H1 (cell line): ENCODE results near the gene HLX. TPM values are rescaled to one million over a fixed set of nuclear protein-coding genes. Genes with fewer than 3 reads are reported as not detected.

Source experiments
- CTCF ChIA-PET: fragments of 300-600 bp; sonication (Branson Sonifier 250); formaldehyde crosslinking; loops from one replicate; lab custom pipeline; 2021; ENCODE audit not compliant: partially characterized antibody; lab: Charles Lee
- POLR2A ChIA-PET: fragments of 300-600 bp; sonication (Branson Sonifier 250); formaldehyde crosslinking; loops from one replicate; lab custom pipeline; 2021; ENCODE audit warnings: inconsistent platforms; ENCODE audit not compliant: partially characterized antibody; lab: Charles Lee
- DNase-seq, 2 experiments: peaks; one replicate each; pipeline versions ENCODE4 v3.0.0 to v3.0.0-alpha.2; 2010 to 2022; ENCODE audit warnings: low spot score in 2 of 2, low read depth in 1 of 2, mixed read lengths in 1 of 2
- FAIRE-seq: peaks from 2 replicates; lab custom pipeline; 2011; peaks lifted over from hg19 to GRCh38; lab: Jason Lieb, UNC
- H2AFZ ChIP-seq: 2 replicates; pipeline ENCODE4 v1.8.1; 2012; ENCODE audit warnings: low read length, inconsistent platforms
- H2AK5ac ChIP-seq: 2 replicates; pipeline ENCODE4 v1.6.1; 2013; ENCODE audit warnings: low read depth, low read length
- H2BK120ac ChIP-seq: replicated peaks from 2 replicates; pipeline ENCODE3; 2013; ENCODE audit warnings: low read depth, low read length, inconsistent platforms
- H2BK12ac ChIP-seq: 2 replicates; pipeline ENCODE4 v1.6.1; 2013; ENCODE audit warnings: low read depth, low read length
- H2BK15ac ChIP-seq: 2 replicates; pipeline ENCODE4 v1.6.1; 2013; ENCODE audit warnings: low read length
- H2BK20ac ChIP-seq: 2 replicates; pipeline ENCODE4 v1.6.1; 2013; ENCODE audit warnings: low read length
- H2BK5ac ChIP-seq: 2 replicates; pipeline ENCODE4 v1.6.1; 2013; ENCODE audit warnings: low read depth, low read length
- H3K14ac ChIP-seq: 2 replicates; pipeline ENCODE4 v1.6.1; 2013; ENCODE audit warnings: inconsistent platforms; ENCODE audit not compliant: insufficient read length
- H3K18ac ChIP-seq: 2 replicates; pipeline ENCODE4 v1.6.1; 2013; ENCODE audit warnings: low read length; ENCODE audit errors: extremely low read depth
- H3K23ac ChIP-seq: 2 replicates; pipeline ENCODE4 v1.6.1; 2013; ENCODE audit warnings: inconsistent platforms; ENCODE audit not compliant: insufficient read length
- H3K23me2 ChIP-seq: 2 replicates; pipeline ENCODE4 v1.6.1; 2013; ENCODE audit warnings: low read depth, low read length
- H3K27ac ChIP-seq: 2 replicates; pipeline ENCODE4 v1.6.1; 2011; ENCODE audit warnings: low read depth, low read length, inconsistent platforms
- H3K27me3 ChIP-seq, 4 experiments: replicated peaks in 1 of 4; 1 replicate in 1 of 4; 2 replicates in 3 of 4; pipeline versions ENCODE4 v1.6.1 to v1.8.1; 2011 to 2013; ENCODE audit warnings: low read length in 3 of 4, mild to moderate bottlenecking in 3 of 4, inconsistent platforms in 2 of 4, mixed read lengths in 2 of 4, moderate library complexity in 1 of 4; ENCODE audit not compliant: control insufficient read depth in 3 of 4, insufficient read depth in 3 of 4; ENCODE audit errors: extremely low read depth in 1 of 4
- H3K36me3 ChIP-seq, 4 experiments: 2 replicates each; pipeline versions ENCODE4 v1.6.1 to v1.8.1; 2011 to 2013; ENCODE audit warnings: mild to moderate bottlenecking in 4 of 4, low read length in 3 of 4, moderate library complexity in 2 of 4, control low read depth in 1 of 4, inconsistent platforms in 1 of 4; ENCODE audit not compliant: insufficient read depth in 4 of 4, control insufficient read depth in 2 of 4
- H3K4ac ChIP-seq: replicated peaks from 2 replicates; pipeline ENCODE3; 2013; ENCODE audit warnings: low read length, low read depth, mixed read lengths, inconsistent platforms; ENCODE audit not compliant: insufficient read length
- H3K4me1 ChIP-seq, 4 experiments: replicated peaks in 1 of 4; 1 replicate in 1 of 4; 2 replicates in 3 of 4; pipeline versions ENCODE4 v1.6.1 to v1.8.1; 2011 to 2013; ENCODE audit warnings: low read length in 3 of 4, inconsistent platforms in 2 of 4, mixed read lengths in 1 of 4; ENCODE audit not compliant: insufficient read depth in 4 of 4, control insufficient read depth in 3 of 4
- H3K4me2 ChIP-seq, 2 experiments: 2 replicates each; pipeline versions ENCODE4 v1.6.1 to v1.8.1; 2011 to 2013; ENCODE audit warnings: low read depth in 2 of 2, low read length in 2 of 2, control low read depth in 1 of 2, inconsistent platforms in 1 of 2, mild to moderate bottlenecking in 1 of 2; ENCODE audit not compliant: insufficient read depth in 1 of 2
- H3K4me3 ChIP-seq, 4 experiments: fragments of 200-600, 300-600 bp in 1 of 4; sonication (generic), shearing (Covaris generic), sonication (Bioruptor Twin) in 1 of 4; 2 replicates each; pipeline versions ENCODE4 v1.5.1 to v1.8.1; 2011 to 2016; ENCODE audit warnings: low read length in 4 of 4, low read depth in 3 of 4, control low read depth in 2 of 4, inconsistent platforms in 2 of 4, mild to moderate bottlenecking in 2 of 4, mixed read lengths in 1 of 4, moderate library complexity in 1 of 4; ENCODE audit not compliant: insufficient read depth in 2 of 4; ENCODE audit errors: extremely low read depth in 1 of 4
- H3K56ac ChIP-seq: replicated peaks from 2 replicates; pipeline ENCODE3; 2013; ENCODE audit warnings: low read depth, mild to moderate bottlenecking, mixed read lengths, low read length, inconsistent platforms; ENCODE audit not compliant: insufficient read length
- H3K79me1 ChIP-seq: 2 replicates; pipeline ENCODE4 v1.6.1; 2013; ENCODE audit warnings: low read depth, low read length, control low read depth
- H3K79me2 ChIP-seq, 2 experiments: 2 replicates each; pipeline versions ENCODE4 v1.6.1 to v1.8.1; 2012 to 2013; ENCODE audit warnings: low read length in 2 of 2, mild to moderate bottlenecking in 2 of 2, inconsistent platforms in 1 of 2; ENCODE audit not compliant: insufficient read depth in 2 of 2, control insufficient read depth in 1 of 2
- H3K9ac ChIP-seq, 4 experiments: replicated peaks in 1 of 4; 1 replicate in 1 of 4; 2 replicates in 3 of 4; pipeline versions ENCODE4 v1.6.1 to v1.8.1; 2011 to 2013; ENCODE audit warnings: low read depth in 3 of 4, low read length in 3 of 4, control low read depth in 2 of 4, mild to moderate bottlenecking in 2 of 4, moderate library complexity in 2 of 4, inconsistent platforms in 1 of 4; ENCODE audit errors: extremely low read depth in 1 of 4
- H3K9me3 ChIP-seq, 2 experiments: 2 replicates each; pipeline versions ENCODE4 v1.6.1 to v1.8.1; 2012 to 2013; ENCODE audit warnings: mild to moderate bottlenecking in 2 of 2, moderate library complexity in 2 of 2, control low read depth in 1 of 2, inconsistent platforms in 1 of 2, low read depth in 1 of 2, low read length in 1 of 2, mixed read lengths in 1 of 2; ENCODE audit not compliant: insufficient read depth in 2 of 2
- H4K20me1 ChIP-seq, 2 experiments: replicated peaks in 1 of 2; 2 replicates each; pipeline versions ENCODE3 to v1.8.1; 2011 to 2013; ENCODE audit warnings: inconsistent platforms in 2 of 2, low read length in 2 of 2, mild to moderate bottlenecking in 1 of 2; ENCODE audit not compliant: insufficient read depth in 2 of 2, control insufficient read depth in 1 of 2
- H4K5ac ChIP-seq: 2 replicates; pipeline ENCODE4 v1.6.1; 2013; ENCODE audit warnings: low read length, low read depth, mixed read lengths, inconsistent platforms; ENCODE audit not compliant: insufficient read length
- H4K8ac ChIP-seq: 2 replicates; pipeline ENCODE4 v1.8.0; 2013; ENCODE audit warnings: mild to moderate bottlenecking, moderate library complexity, low read length, inconsistent platforms; ENCODE audit not compliant: insufficient read depth; ENCODE audit errors: extremely low read depth
- H4K91ac ChIP-seq: replicated peaks from 2 replicates; pipeline ENCODE3; 2013; ENCODE audit warnings: low read length, mixed read lengths, inconsistent platforms; ENCODE audit not compliant: insufficient read length
- CHD2 ChIP-seq: IDR thresholded peaks from 2 replicates; pipeline ENCODE4 v1.6.1; 2012; ENCODE audit warnings: low read length, improper control_type of control experiment
- CREB1 ChIP-seq: IDR thresholded peaks from 2 replicates; pipeline ENCODE4 v1.6.1; 2012; ENCODE audit warnings: inconsistent platforms
- CTBP2 ChIP-seq: IDR thresholded peaks from 2 replicates; pipeline ENCODE4 v1.7.0; 2011; ENCODE audit warnings: borderline replicate concordance, mild to moderate bottlenecking, moderate library complexity, mixed read lengths, low read length; ENCODE audit not compliant: insufficient read depth, insufficient read length
- FOSL1 ChIP-seq: IDR thresholded peaks from 2 replicates; pipeline ENCODE4 v1.6.1; 2011; ENCODE audit warnings: mild to moderate bottlenecking, low read depth, low read length, moderate library complexity; ENCODE audit not compliant: insufficient read depth
- KDM1A ChIP-seq: fragments of 200-600, 300-600 bp; sonication (generic); IDR thresholded peaks from 2 replicates; pipeline ENCODE4 v1.7.1; 2016; ENCODE audit warnings: mild to moderate bottlenecking, low read length, borderline replicate concordance
- POU5F1 ChIP-seq: IDR thresholded peaks from 2 replicates; pipeline ENCODE4 v1.6.1; 2011; ENCODE audit warnings: low read depth, mild to moderate bottlenecking, low read length, moderate library complexity
- RAD21 ChIP-seq, 2 experiments: IDR thresholded peaks in 1 of 2; conservative IDR thresholded peaks in 1 of 2; 2 replicates each; pipeline ENCODE4 v1.6.1; 2011; ENCODE audit warnings: low read depth in 2 of 2, low read length in 2 of 2, improper control_type of control experiment in 1 of 2, inconsistent platforms in 1 of 2, mild to moderate bottlenecking in 1 of 2, moderate library complexity in 1 of 2
- SP1 ChIP-seq: IDR thresholded peaks from 2 replicates; pipeline ENCODE4 v1.6.1; 2011; ENCODE audit warnings: low read depth, low read length
- SP2 ChIP-seq: IDR thresholded peaks from 2 replicates; pipeline ENCODE4 v1.6.1; 2012; ENCODE audit warnings: mild to moderate bottlenecking, low read length, inconsistent platforms
- TBP ChIP-seq: IDR thresholded peaks from 2 replicates; pipeline ENCODE4 v1.6.1; 2011; ENCODE audit warnings: low read depth, low read length, improper control_type of control experiment
- TCF12 ChIP-seq: IDR thresholded peaks from 2 replicates; pipeline ENCODE4 v1.6.1; 2011; ENCODE audit warnings: low read depth, mild to moderate bottlenecking, low read length
- WGBS, 2 experiments: shearing (Covaris generic) in 1 of 2; methylation state at CpG; one replicate each; pipeline versions ENCODE4 v1.1.6 to v1.1.7; 2013 to 2015; ENCODE audit warnings: low lambda C conversion rate in 2 of 2, mixed read lengths in 2 of 2, inconsistent platforms in 1 of 2, low coverage in 1 of 2, missing lambda C conversion rate in 1 of 2; ENCODE audit not compliant: insufficient replicate concordance in 2 of 2, insufficient coverage in 1 of 2, insufficient read length in 1 of 2; ENCODE audit errors: extremely low coverage in 1 of 2, missing lambda C conversion rate in 1 of 2; 5-methylcytosine and 5-hydroxymethylcytosine counted together
- polyA plus RNA-seq, 7 experiments: library from polyadenylated mRNA; depleted of rRNA in 3 of 7; stranded (reverse) in 5 of 7; unstranded in 2 of 7; fragments of >200 nt in 5 of 7; fragments of 200-250 nt in 2 of 7; gene quantifications; 1 replicate in 5 of 7; 2 replicates in 1 of 7; 4 replicates in 1 of 7; pipeline versions ENCODE4 v1.2.1 to v1.2.3, GENCODE V29; 2011 to 2013; ENCODE audit warnings: missing spikeins in 2 of 7, mixed read lengths in 2 of 7
- total RNA-seq: library from RNA; stranded (reverse); fragmentation: NEBNext Ultra II Directional; extraction: Animal tissue kit (Norgen Biotek cat#: 25700); gene quantifications from 2 replicates; pipeline ENCODE4 v1.2.1, GENCODE V29; 2021
- TF ChIP-seq, protein P1 (sequence below): IDR thresholded peaks from 2 replicates; pipeline ENCODE4 v1.6.1; 2012; ENCODE audit warnings: low read length, inconsistent platforms

Gene HLX
- total and polyA plus RNA-seq, 2 of the 8 experiments (the other 6 are each of a cell fraction or from before 2014, with no cell fraction given): 0.11 to 0.30 TPM

DNA sequence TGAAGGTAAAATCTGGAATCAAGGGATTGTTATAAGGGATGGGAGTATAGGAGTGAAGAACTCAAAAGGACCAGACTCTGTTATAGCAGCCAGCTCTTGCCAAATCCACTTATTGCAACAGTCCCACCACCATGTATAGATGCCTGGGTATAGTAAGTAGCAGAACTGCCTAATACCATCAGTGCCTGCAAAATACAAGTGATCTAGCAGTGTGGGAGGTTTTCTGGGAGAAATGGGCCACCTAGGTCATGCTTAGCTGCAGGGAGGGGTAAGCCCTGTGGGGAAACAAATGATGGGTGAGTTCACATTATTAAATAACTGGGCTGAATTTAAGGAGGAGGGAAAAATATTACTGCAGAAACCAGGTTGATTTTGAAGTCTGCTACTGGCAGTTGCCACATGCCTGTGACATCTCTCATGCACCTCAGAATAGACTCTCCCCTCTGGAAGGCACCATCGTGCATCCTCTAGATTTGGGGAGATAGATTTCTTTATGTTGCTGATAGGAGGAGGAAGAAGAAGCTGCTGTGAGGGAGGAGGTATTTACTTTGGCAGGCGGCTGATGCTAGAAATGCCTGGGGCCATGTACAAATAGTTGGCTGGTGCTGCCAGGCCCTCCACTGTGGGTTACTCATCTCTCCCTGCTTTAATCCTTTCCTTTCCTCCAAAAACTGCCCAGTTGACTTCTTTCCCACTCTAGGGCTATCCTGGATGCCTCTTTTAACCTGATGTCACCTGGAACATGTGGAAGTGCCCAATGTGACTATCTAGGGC is 27.5 kb downstream of the HLX start:
- H3K4ac ChIP-seq: no peak overlapping the region
- no peaks in the 10 kb centered on the region for H3K79me1 ChIP-seq
- no peak overlapping the region for H2AFZ ChIP-seq
- H4K20me1 ChIP-seq: no peaks in the 10 kb centered on the region
- DNase-seq (no peak), FAIRE-seq (no peak)
- no peaks in the 10 kb centered on the region for H3K4me1 ChIP-seq
- no peak overlapping the region for H3K27ac ChIP-seq
- CTCF ChIA-PET: interaction anchor here (0.6 to 5.1 kb wide), 7 partner anchors 9 to 790 kb away, joined by 3 to 23 read pairs (median 3); no protein-coding TSS in a partner anchor
- H4K5ac ChIP-seq: no peak overlapping the region
- H3K27me3 ChIP-seq: no peaks in the 10 kb centered on the region
- no peak overlapping the region for H2BK12ac ChIP-seq
- no peak overlapping the region for H2BK20ac ChIP-seq
- no peaks in the 10 kb centered on the region for H3K9me3 ChIP-seq
- H3K4me2 ChIP-seq: no peak overlapping the region
- H3K14ac ChIP-seq: no peak overlapping the region
- H3K9ac ChIP-seq: no peak overlapping the region
- no peak overlapping the region for H2BK120ac ChIP-seq
- no peak overlapping the region for H2BK5ac ChIP-seq
- POLR2A ChIA-PET: no interaction called here
- H3K23ac ChIP-seq: no peak overlapping the region
- H3K56ac ChIP-seq: no peak overlapping the region
- H3K4me3 ChIP-seq: no peak overlapping the region
- H2BK15ac ChIP-seq: no peak overlapping the region
- no peak overlapping the region for H4K8ac ChIP-seq
- no peaks in the 10 kb centered on the region for H3K79me2 ChIP-seq
- H3K36me3 ChIP-seq: no peaks in the 10 kb centered on the region
- H3K23me2 ChIP-seq: no peaks in the 10 kb centered on the region
- no peak overlapping the region for H3K18ac ChIP-seq
- 100% methylated on average over 2 of the region's 2 CpGs; no CpG with 5 or more reads in 1 of the 2 experiments for WGBS, 2 experiments
- no peak overlapping the region for H2AK5ac ChIP-seq
- H4K91ac ChIP-seq: no peak overlapping the region
- TF ChIP-seq CREB1: no peak
- TF ChIP-seq POU5F1: no peak
- TF ChIP-seq, protein P1, sequence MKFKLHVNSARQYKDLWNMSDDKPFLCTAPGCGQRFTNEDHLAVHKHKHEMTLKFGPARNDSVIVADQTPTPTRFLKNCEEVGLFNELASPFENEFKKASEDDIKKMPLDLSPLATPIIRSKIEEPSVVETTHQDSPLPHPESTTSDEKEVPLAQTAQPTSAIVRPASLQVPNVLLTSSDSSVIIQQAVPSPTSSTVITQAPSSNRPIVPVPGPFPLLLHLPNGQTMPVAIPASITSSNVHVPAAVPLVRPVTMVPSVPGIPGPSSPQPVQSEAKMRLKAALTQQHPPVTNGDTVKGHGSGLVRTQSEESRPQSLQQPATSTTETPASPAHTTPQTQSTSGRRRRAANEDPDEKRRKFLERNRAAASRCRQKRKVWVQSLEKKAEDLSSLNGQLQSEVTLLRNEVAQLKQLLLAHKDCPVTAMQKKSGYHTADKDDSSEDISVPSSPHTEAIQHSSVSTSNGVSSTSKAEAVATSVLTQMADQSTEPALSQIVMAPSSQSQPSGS: no peak
- no peak for TF ChIP-seq CTBP2
- no peak for TF ChIP-seq TCF12
- no peak for TF ChIP-seq TBP
- TF ChIP-seq FOSL1: no peak
- TF ChIP-seq SP1: no peak
- no peak for TF ChIP-seq RAD21 (IDR thresholded peaks at IDR 0.05 in 1 of 2, conservative IDR thresholded peaks at IDR 0.05 in 1 of 2; ENCODE audit: low read depth in 2 of 2, low read length in 2 of 2)
- TF ChIP-seq KDM1A: no peak
- TF ChIP-seq CHD2: no peak
- TF ChIP-seq SP2: no peak
